ENCODE results near the gene NDEL1.
A peak's percentile ranks its signal among the peaks of the same experiment; 100 is the strongest.

GRCh38 chr17:8409966-8410882, 25.5 kb upstream of the NDEL1 start:
- TF ChIP-seq EZH2 (IDR thresholded peaks at IDR 0.05; ENCODE audit: borderline replicate concordance, low read depth, low read length, severe bottlenecking): no peak
- no peak for TF ChIP-seq GATA2 (IDR thresholded peaks at IDR 0.05; ENCODE audit: insufficient read depth, insufficient read length, low read depth, low read length)
- TF ChIP-seq POLR2A (IDR thresholded peaks at IDR 0.05; ENCODE audit: low read depth, low read length): no peak
- TF ChIP-seq MYC (IDR thresholded peaks at IDR 0.05; ENCODE audit: low read depth, low read length): no peak
- TF ChIP-seq CTCF (IDR thresholded peaks at IDR 0.05; ENCODE audit: extremely low read depth in 1 of 2, insufficient read depth in 1 of 2, low read depth in 1 of 2, low read length in 2 of 2): peak; percentile 81 to 86
